ENCODE results near the gene RAB31.
A peak's percentile ranks its signal among the peaks of the same experiment; 100 is the strongest.

The RAB31 gene

DNA sequence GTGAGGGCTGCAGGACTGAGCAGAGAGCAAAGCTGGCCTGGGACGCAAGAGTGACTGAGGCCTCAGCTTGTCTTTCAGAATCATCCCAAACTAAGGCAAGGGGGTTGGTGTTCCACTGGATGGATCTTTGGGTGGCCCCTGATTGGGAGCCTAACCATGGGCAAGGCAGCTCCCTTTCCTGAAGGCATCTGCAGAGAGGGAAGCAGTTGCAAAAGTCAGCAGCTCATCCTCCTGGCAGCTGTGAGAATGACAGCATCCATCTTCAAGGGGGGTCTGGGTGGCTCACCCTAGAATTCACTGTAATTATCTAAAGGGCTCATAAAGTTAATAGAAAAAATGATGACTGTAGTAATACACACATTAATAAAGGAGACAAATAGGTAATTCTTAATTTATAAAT, 46.5 kb upstream of the RAB31 start:
- Histone ChIP-seq H3K4me3 (ENCODE audit: low read depth, low read length) (no peak overlapping the region), H3K27ac (ENCODE audit: extremely low read depth, low read depth, low read length) (no peak overlapping the region), H3K9me3 (ENCODE audit: control insufficient read depth, insufficient read depth, low read depth, low read length) (no peaks in the 10 kb centered on the region), H3K36me3 (ENCODE audit: control insufficient read depth in 2 of 2, insufficient read depth in 1 of 2, low read length in 2 of 2) (no peaks in the 10 kb centered on the region), H3K4me1 (ENCODE audit: control insufficient read depth, insufficient read depth, low read length) (no peaks in the 10 kb centered on the region)
- POLR2A ChIA-PET: no interaction called here
- CTCF ChIA-PET: interaction anchor here (0.7 to 1.2 kb wide), 5 partner anchors 18 to 94 kb away, joined by 3 to 10 read pairs (median 4); no protein-coding TSS in a partner anchor
- TF ChIP-seq ZFP3 (tag by site-specific recombination; IDR thresholded peaks at IDR 0.05; ENCODE audit: low read depth) (no peak), ZNF10 (tag by site-specific recombination; IDR thresholded peaks at IDR 0.05) (no peak), ZFP37 (tag by site-specific recombination; IDR thresholded peaks at IDR 0.05) (no peak), GLIS1 (tag by site-specific recombination; IDR thresholded peaks at IDR 0.05) (peak; percentile 45; the same call in 1 of the 2 replicates)

DNA sequence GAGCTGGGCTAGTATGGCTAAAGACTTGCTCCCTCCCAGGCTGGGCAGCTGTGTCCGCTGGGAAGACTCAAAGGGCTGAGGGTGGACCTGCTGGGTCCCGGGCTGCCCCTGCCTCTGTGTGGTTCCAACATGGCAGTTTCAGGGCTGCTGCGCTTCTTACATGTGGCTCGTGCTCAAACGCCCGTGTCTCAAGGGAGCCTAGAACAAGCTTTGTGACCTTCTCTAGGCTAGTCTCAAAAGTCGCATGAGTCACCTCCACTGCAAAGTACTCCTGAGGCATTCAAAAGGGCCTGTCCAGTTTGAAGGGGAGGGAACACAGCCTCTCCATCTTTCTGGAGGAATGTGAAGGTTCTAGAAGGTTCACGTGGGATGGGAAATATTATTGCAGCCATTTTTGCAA, 44.7 kb upstream of the RAB31 start:
- no peak overlapping the region for H3K27ac ChIP-seq (ENCODE audit: extremely low read depth, low read depth, low read length)
- CTCF ChIA-PET: interaction anchor here (0.7 to 1.0 kb wide), 3 partner anchors 10 to 88 kb away, joined by 3 to 5 read pairs (median 3); no protein-coding TSS in a partner anchor
- TF ChIP-seq, protein P1, sequence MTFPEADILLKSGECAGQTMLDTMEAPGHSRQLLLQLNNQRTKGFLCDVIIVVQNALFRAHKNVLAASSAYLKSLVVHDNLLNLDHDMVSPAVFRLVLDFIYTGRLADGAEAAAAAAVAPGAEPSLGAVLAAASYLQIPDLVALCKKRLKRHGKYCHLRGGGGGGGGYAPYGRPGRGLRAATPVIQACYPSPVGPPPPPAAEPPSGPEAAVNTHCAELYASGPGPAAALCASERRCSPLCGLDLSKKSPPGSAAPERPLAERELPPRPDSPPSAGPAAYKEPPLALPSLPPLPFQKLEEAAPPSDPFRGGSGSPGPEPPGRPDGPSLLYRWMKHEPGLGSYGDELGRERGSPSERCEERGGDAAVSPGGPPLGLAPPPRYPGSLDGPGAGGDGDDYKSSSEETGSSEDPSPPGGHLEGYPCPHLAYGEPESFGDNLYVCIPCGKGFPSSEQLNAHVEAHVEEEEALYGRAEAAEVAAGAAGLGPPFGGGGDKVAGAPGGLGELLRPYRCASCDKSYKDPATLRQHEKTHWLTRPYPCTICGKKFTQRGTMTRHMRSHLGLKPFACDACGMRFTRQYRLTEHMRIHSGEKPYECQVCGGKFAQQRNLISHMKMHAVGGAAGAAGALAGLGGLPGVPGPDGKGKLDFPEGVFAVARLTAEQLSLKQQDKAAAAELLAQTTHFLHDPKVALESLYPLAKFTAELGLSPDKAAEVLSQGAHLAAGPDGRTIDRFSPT (tag by site-specific recombination; IDR thresholded peaks at IDR 0.05): no peak
- TF ChIP-seq ZNF701 (tag by site-specific recombination; IDR thresholded peaks at IDR 0.05) (no peak), KLF8 (tag by site-specific recombination; IDR thresholded peaks at IDR 0.05) (no peak), ZNF354C (tag by site-specific recombination; IDR thresholded peaks at IDR 0.05; ENCODE audit: borderline replicate concordance, low read depth) (no peak), GLI2 (tag by site-specific recombination; IDR thresholded peaks at IDR 0.05; ENCODE audit: borderline replicate concordance, low read depth) (no peak), ZBTB1 (tag by site-specific recombination; IDR thresholded peaks at IDR 0.05) (no peak), MEIS1 (CRISPR knock-in tag; IDR thresholded peaks at IDR 0.05; ENCODE audit: borderline replicate concordance) (no peak), ZNF843 (tag by site-specific recombination; IDR thresholded peaks at IDR 0.05) (no peak)
- TF ChIP-seq, protein P2, sequence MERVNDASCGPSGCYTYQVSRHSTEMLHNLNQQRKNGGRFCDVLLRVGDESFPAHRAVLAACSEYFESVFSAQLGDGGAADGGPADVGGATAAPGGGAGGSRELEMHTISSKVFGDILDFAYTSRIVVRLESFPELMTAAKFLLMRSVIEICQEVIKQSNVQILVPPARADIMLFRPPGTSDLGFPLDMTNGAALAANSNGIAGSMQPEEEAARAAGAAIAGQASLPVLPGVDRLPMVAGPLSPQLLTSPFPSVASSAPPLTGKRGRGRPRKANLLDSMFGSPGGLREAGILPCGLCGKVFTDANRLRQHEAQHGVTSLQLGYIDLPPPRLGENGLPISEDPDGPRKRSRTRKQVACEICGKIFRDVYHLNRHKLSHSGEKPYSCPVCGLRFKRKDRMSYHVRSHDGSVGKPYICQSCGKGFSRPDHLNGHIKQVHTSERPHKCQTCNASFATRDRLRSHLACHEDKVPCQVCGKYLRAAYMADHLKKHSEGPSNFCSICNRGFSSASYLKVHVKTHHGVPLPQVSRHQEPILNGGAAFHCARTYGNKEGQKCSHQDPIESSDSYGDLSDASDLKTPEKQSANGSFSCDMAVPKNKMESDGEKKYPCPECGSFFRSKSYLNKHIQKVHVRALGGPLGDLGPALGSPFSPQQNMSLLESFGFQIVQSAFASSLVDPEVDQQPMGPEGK (tag by site-specific recombination; IDR thresholded peaks at IDR 0.05): no peak
- no peaks in the 10 kb centered on the region for H3K36me3 ChIP-seq (ENCODE audit: control insufficient read depth in 2 of 2, insufficient read depth in 1 of 2, low read length in 2 of 2)
- H3K4me1 ChIP-seq (ENCODE audit: control insufficient read depth, insufficient read depth, low read length): no peaks in the 10 kb centered on the region
- H3K9me3 ChIP-seq (ENCODE audit: control insufficient read depth, insufficient read depth, low read depth, low read length): no peaks in the 10 kb centered on the region
- no peak overlapping the region for H3K4me3 ChIP-seq (ENCODE audit: low read depth, low read length)
- POLR2A ChIA-PET: no interaction called here

GRCh38 chr18:9665314-9665713, 42.8 kb upstream of the RAB31 start:
- CTCF ChIA-PET: no interaction called here
- POLR2A ChIA-PET: interaction anchor here (1.0 kb wide), 1 partner anchor 38 kb away, joined by 3 read pairs; no protein-coding TSS in a partner anchor
- no peak overlapping the region for H3K27ac ChIP-seq (ENCODE audit: extremely low read depth, low read depth, low read length)
- H3K4me1 ChIP-seq (ENCODE audit: control insufficient read depth, insufficient read depth, low read length): no peaks in the 10 kb centered on the region
- H3K36me3 ChIP-seq (ENCODE audit: control insufficient read depth in 2 of 2, insufficient read depth in 1 of 2, low read length in 2 of 2): no peaks in the 10 kb centered on the region
- TF ChIP-seq WT1 (tag by site-specific recombination; IDR thresholded peaks at IDR 0.05) (no peak), ZNF169 (tag by site-specific recombination; IDR thresholded peaks at IDR 0.05) (no peak), TRIM28 (IDR thresholded peaks at IDR 0.05; ENCODE audit: borderline replicate concordance, low read length) (no peak)
- TF ChIP-seq, protein P3, sequence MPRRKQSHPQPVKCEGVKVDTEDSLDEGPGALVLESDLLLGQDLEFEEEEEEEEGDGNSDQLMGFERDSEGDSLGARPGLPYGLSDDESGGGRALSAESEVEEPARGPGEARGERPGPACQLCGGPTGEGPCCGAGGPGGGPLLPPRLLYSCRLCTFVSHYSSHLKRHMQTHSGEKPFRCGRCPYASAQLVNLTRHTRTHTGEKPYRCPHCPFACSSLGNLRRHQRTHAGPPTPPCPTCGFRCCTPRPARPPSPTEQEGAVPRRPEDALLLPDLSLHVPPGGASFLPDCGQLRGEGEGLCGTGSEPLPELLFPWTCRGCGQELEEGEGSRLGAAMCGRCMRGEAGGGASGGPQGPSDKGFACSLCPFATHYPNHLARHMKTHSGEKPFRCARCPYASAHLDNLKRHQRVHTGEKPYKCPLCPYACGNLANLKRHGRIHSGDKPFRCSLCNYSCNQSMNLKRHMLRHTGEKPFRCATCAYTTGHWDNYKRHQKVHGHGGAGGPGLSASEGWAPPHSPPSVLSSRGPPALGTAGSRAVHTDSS (tag by site-specific recombination; IDR thresholded peaks at IDR 0.05): no peak
- no peak overlapping the region for H3K4me3 ChIP-seq (ENCODE audit: low read depth, low read length)
- no peaks in the 10 kb centered on the region for H3K9me3 ChIP-seq (ENCODE audit: control insufficient read depth, insufficient read depth, low read depth, low read length)
